A673 (cell line): ENCODE data around the gene FTO.

ENCODE experiments used
- CTCF ChIP-seq: fragments of 300-800, 200-600 bp; sonication (generic); conservative IDR thresholded peaks from 2 replicates; pipeline ENCODE4 v1.5.1; 2017; ENCODE audit warnings: low read depth, mild to moderate bottlenecking, antibody characterized with exemption, low read length, moderate library complexity, mixed read lengths
- EZH2 ChIP-seq: fragments of 200-600 bp; sonication (generic); IDR thresholded peaks from 2 replicates; pipeline ENCODE4 v1.6.1; 2017; ENCODE audit warnings: borderline replicate concordance, low read depth, mild to moderate bottlenecking, mixed read lengths, antibody characterized with exemption, low read length; ENCODE audit not compliant: poor library complexity, severe bottlenecking

GRCh38 chr16:54121539-54122295 is 417.8 kb downstream of the FTO start:
- TF ChIP-seq EZH2, result no peak
- no peak for TF ChIP-seq CTCF
